Kidney epithelial cell (primary cell): ENCODE results near the gene RCN2. TPM values are rescaled to one million over a fixed set of nuclear protein-coding genes. Genes with fewer than 3 reads are reported as not detected.

Experiments used
- DNase-seq: peaks from one replicate; pipeline ENCODE4 v3.0.0-alpha.2; 2010; ENCODE audit warnings: low read depth
- H3K27me3 ChIP-seq: 2 replicates; pipeline ENCODE4 v1.6.0; 2011; ENCODE audit warnings: low read length; ENCODE audit not compliant: control insufficient read depth, insufficient read depth
- H3K36me3 ChIP-seq: 2 replicates; pipeline ENCODE4 v1.5.1; 2011; ENCODE audit warnings: low read length; ENCODE audit not compliant: control insufficient read depth, insufficient read depth
- H3K4me3 ChIP-seq: 2 replicates; pipeline ENCODE4 v1.5.1; 2011; ENCODE audit warnings: low read depth, mild to moderate bottlenecking, control low read depth, low read length
- total RNA-seq: library from RNA; depleted of rRNA; stranded (reverse); fragments of >200 nt; gene quantifications from 2 replicates; pipeline ENCODE4 v1.2.3, GENCODE V29; 2015
- TF ChIP-seq, protein P1 (sequence below): IDR thresholded peaks from 2 replicates; pipeline ENCODE4 v1.5.1; 2011; ENCODE audit warnings: mild to moderate bottlenecking, moderate library complexity, low read length, control low read depth, inconsistent platforms; ENCODE audit not compliant: insufficient read depth, poor library complexity, severe bottlenecking

The RCN2 gene
- total RNA-seq, 1 donor from 2014 or later: 119 TPM

DNA sequence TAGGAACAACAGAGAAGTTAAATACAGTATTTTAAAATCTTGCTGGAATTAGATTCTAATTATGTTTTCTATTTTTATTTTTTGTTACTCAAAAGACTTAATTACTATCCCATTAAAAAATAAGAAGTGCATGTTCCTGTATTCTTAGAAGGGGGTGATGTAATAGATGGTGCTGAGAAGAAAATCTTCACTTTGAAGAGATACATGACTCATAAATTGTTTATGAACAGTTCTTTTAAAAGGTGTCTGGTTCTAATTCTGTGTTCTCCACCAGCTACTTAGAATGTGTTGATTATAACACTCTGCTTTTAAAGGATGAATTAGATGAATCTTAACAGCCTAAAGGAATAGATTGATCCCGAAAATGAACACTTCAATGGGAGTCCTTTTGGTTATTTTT lies 8.2 kb downstream of the RCN2 start:
- TF ChIP-seq, protein P1, sequence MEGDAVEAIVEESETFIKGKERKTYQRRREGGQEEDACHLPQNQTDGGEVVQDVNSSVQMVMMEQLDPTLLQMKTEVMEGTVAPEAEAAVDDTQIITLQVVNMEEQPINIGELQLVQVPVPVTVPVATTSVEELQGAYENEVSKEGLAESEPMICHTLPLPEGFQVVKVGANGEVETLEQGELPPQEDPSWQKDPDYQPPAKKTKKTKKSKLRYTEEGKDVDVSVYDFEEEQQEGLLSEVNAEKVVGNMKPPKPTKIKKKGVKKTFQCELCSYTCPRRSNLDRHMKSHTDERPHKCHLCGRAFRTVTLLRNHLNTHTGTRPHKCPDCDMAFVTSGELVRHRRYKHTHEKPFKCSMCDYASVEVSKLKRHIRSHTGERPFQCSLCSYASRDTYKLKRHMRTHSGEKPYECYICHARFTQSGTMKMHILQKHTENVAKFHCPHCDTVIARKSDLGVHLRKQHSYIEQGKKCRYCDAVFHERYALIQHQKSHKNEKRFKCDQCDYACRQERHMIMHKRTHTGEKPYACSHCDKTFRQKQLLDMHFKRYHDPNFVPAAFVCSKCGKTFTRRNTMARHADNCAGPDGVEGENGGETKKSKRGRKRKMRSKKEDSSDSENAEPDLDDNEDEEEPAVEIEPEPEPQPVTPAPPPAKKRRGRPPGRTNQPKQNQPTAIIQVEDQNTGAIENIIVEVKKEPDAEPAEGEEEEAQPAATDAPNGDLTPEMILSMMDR: no peak
- H3K4me3 ChIP-seq: no peak overlapping the region
- no peaks in the 10 kb centered on the region for H3K27me3 ChIP-seq
- no peak for DNase-seq
- peaks cover 1% of the 10 kb centered on the region for H3K36me3 ChIP-seq

DNA sequence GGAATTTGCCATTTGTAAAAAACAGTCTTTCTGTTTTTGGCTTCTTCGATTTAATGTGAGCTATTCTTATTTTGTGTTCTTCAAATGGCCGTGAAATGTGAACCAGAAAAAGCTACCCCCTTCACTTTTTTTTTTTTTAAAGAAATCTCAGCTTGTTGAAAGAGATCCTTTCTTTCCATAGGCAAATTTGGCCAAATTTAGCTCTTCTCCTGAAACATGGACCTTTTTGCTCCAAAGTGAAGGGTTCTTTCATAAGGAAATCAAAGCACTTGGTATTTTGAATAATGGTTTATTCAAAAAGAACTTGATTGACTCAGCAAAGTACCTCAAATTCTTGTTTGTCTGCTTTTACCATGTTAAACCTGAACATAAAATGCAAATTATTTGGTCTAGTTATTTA lies 10.1 kb downstream of the RCN2 start:
- TF ChIP-seq, protein P1: no peak
- DNase-seq: no peak
- H3K36me3 ChIP-seq: no peaks in the 10 kb centered on the region
- no peak overlapping the region for H3K4me3 ChIP-seq
- no peaks in the 10 kb centered on the region for H3K27me3 ChIP-seq

DNA sequence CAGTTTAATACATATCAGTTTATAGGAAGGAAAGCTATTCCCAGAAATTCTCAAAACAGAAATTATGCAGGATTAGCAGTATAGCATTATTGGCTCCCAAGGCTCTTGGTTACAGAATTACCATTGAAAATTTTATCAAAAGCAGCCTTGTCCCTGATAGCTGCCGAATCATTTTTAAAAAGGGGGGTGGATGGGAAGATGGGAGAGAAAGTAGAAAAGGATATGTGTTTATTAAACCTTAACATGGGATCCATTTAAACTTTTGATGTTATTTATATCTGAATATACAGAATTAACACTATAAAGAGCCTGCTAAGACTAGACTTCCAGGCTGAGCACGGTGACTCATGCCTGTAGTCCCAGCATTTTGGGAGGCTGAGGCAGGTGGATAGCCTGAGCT lies 10.8 kb downstream of the RCN2 start:
- no peaks in the 10 kb centered on the region for H3K27me3 ChIP-seq
- H3K36me3 ChIP-seq: no peaks in the 10 kb centered on the region
- no peak overlapping the region for H3K4me3 ChIP-seq
- TF ChIP-seq, protein P1: no peak
- DNase-seq: no peak

DNA sequence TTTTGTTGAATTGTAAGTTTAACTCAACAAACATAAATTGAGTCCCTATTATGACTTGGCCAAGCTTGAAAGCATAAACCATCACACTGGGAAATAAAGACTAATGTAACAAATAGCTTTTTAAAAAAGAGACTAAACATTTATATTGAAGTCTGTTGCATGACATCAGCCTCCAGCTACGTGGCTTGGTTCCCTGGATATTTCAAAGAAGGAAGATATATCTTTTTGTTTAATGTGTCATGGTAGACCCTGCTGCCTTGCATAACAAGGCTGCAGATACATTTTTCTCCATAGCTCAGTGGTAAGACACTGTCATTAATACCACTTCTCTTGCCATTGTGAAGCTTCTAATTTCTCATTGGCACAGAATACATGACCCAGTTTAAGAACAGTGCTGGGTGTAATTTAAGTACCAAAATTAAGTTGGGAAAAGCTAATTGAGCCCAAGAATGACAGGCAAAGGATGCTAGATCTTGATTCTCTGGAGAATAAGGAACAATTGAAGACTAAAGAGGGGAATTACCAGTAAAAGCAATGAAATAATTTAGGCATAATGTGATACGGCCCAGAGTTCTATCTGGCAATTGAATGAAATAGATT lies 14.0 kb downstream of the RCN2 start:
- H3K4me3 ChIP-seq: no peak overlapping the region
- no peak for DNase-seq
- no peaks in the 10 kb centered on the region for H3K27me3 ChIP-seq
- peaks cover 1% of the 10 kb centered on the region for H3K36me3 ChIP-seq
- TF ChIP-seq, protein P1: no peak

DNA sequence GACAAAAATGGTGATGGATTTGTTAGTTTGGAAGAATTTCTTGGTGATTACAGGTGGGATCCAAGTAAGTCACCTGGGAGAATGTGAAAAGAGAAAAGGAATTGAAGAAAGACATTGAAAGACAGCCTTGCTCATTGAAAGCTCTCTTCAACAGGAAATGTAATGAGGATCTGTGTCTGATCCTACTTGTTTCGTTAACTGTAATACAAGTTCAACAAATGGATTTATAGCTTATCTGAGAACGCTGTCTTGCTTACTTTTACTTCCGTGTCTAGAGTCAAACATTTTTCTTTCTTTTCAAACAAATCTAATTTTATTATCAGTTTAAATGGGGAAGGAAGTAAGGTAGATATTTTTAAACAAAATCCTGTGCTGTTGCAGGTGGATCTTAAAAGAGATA lies 15.9 kb downstream of the RCN2 start:
- TF ChIP-seq, protein P1: no peak
- Histone ChIP-seq H3K4me3 (no peak overlapping the region), H3K27me3 (no peaks in the 10 kb centered on the region), H3K36me3 (peaks cover 1% of the 10 kb centered on the region)
- DNase-seq: no peak

DNA sequence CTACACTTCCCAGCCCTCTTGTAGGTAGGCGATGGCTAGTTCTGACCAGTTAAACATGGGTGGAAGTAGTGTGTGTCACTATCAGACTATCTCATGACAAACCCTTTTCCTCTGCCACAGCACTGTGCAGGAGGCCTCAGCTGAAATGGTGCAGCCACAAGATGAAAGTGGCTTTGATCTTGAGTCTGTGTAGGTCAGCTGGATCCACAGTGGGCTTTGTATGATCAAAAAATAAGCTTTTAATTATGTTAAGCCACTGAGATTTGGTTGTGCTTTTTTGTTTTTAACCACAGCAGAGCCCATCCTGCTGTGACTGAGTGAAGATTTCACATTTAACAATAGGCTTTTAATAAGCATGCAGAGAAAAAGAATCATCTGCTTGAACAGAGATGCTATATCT lies 19.7 kb downstream of the RCN2 start:
- Histone ChIP-seq H3K27me3 (no peaks in the 10 kb centered on the region), H3K36me3 (peaks cover 1% of the 10 kb centered on the region), H3K4me3 (no peak overlapping the region)
- TF ChIP-seq, protein P1: no peak
- no peak for DNase-seq
